Fibroblast of lung (primary cell): ENCODE data around the gene ATG101.

Source experiments
- CTCF ChIP-seq, 2 donors: IDR thresholded peaks in 1 of 2; conservative IDR thresholded peaks in 1 of 2; 1 replicate in 1 of 2; 2 replicates in 1 of 2; pipeline ENCODE4 v1.5.1; 2011 to 2012; ENCODE audit warnings: low read length in 2 of 2, control low read depth in 1 of 2, inconsistent platforms in 1 of 2, low read depth in 1 of 2, mild to moderate bottlenecking in 1 of 2
- EZH2 ChIP-seq: IDR thresholded peaks from 2 replicates; pipeline ENCODE4 v1.5.1; 2012; ENCODE audit warnings: low read length, control low read depth, mild to moderate bottlenecking; ENCODE audit errors: missing control alignments

- no peak for TF ChIP-seq CTCF (conservative IDR thresholded peaks at IDR 0.05 in 1 of 2, IDR thresholded peaks at IDR 0.05 in 1 of 2; ENCODE audit: low read depth in 1 of 2, low read length in 2 of 2)
- no peak for TF ChIP-seq EZH2
Observed at GRCh38 chr12:52090291-52090690, 20.5 kb downstream of the ATG101 start.
